Mucosa of stomach (tissue), 1 donor: ENCODE results near the gene PEAK1.

Source experiments
- H3K27me3 ChIP-seq: one replicate; pipeline ENCODE4 v1.7.0; 2013; ENCODE audit warnings: mild to moderate bottlenecking, low read length; ENCODE audit not compliant: control insufficient read depth, insufficient read depth
- H3K36me3 ChIP-seq: one replicate; pipeline ENCODE4 v1.7.0; 2013; ENCODE audit warnings: low read length; ENCODE audit not compliant: control insufficient read depth, insufficient read depth
- H3K4me1 ChIP-seq: one replicate; pipeline ENCODE4 v1.7.0; 2013; ENCODE audit warnings: mild to moderate bottlenecking, low read length; ENCODE audit not compliant: control insufficient read depth, insufficient read depth
- H3K4me3 ChIP-seq: one replicate; pipeline ENCODE4 v1.7.0; 2013; ENCODE audit warnings: low read length
- H3K9ac ChIP-seq: one replicate; pipeline ENCODE4 v1.7.0; 2013; ENCODE audit warnings: mild to moderate bottlenecking, low read length, moderate library complexity
- H3K9me3 ChIP-seq: one replicate; pipeline ENCODE4 v1.7.0; 2013; ENCODE audit warnings: mild to moderate bottlenecking, low read length, moderate library complexity; ENCODE audit not compliant: control insufficient read depth
- donor health status: Pancreatic carcinoma.

Gene PEAK1

GRCh38 chr15:77418966-77419835 lies 703 bp downstream of the PEAK1 start:
- Histone ChIP-seq H3K9me3 (no peaks in the 10 kb centered on the region), H3K4me3 (peak overlapping the region; percentile 51), H3K36me3 (no peaks in the 10 kb centered on the region), H3K9ac (peak overlapping the region; percentile 76), H3K27me3 (no peaks in the 10 kb centered on the region), H3K4me1 (peaks cover 18% of the 10 kb centered on the region)

- Histone ChIP-seq H3K4me1 (peaks cover 18% of the 10 kb centered on the region), H3K36me3 (no peaks in the 10 kb centered on the region), H3K9ac (no peak overlapping the region), H3K27me3 (no peaks in the 10 kb centered on the region), H3K4me3 (no peak overlapping the region), H3K9me3 (no peaks in the 10 kb centered on the region)
Measured at GRCh38 chr15:77418391-77418965, 1.4 kb downstream of the PEAK1 start.

GRCh38 chr15:77417602-77418001 lies 2.3 kb downstream of the PEAK1 start:
- Histone ChIP-seq H3K9me3 (no peaks in the 10 kb centered on the region), H3K36me3 (no peaks in the 10 kb centered on the region), H3K4me1 (peaks cover 26% of the 10 kb centered on the region), H3K9ac (no peak overlapping the region), H3K27me3 (no peaks in the 10 kb centered on the region), H3K4me3 (no peak overlapping the region)

GRCh38 chr15:77416954-77417353 lies 3.0 kb downstream of the PEAK1 start:
- Histone ChIP-seq H3K4me3 (no peak overlapping the region), H3K9ac (no peak overlapping the region), H3K4me1 (peaks cover 26% of the 10 kb centered on the region), H3K36me3 (no peaks in the 10 kb centered on the region), H3K27me3 (no peaks in the 10 kb centered on the region), H3K9me3 (no peaks in the 10 kb centered on the region)

- H3K27me3 ChIP-seq, result no peaks in the 10 kb centered on the region
- H3K36me3 ChIP-seq, result no peaks in the 10 kb centered on the region
- H3K4me3 ChIP-seq, result no peak overlapping the region
- no peak overlapping the region for H3K9ac ChIP-seq
- H3K4me1 ChIP-seq, result peaks cover 22% of the 10 kb centered on the region
- no peaks in the 10 kb centered on the region for H3K9me3 ChIP-seq
Measured at GRCh38 chr15:77416148-77416455, 3.8 kb downstream of the PEAK1 start.

- Histone ChIP-seq H3K27me3 (no peaks in the 10 kb centered on the region), H3K4me1 (peaks cover 22% of the 10 kb centered on the region), H3K9ac (no peak overlapping the region), H3K9me3 (no peaks in the 10 kb centered on the region), H3K36me3 (no peaks in the 10 kb centered on the region), H3K4me3 (no peak overlapping the region)
Measured at GRCh38 chr15:77415450-77416147, 4.3 kb downstream of the PEAK1 start.

- Histone ChIP-seq H3K9me3 (no peaks in the 10 kb centered on the region), H3K36me3 (no peaks in the 10 kb centered on the region), H3K4me3 (no peak overlapping the region), H3K4me1 (peaks cover 22% of the 10 kb centered on the region), H3K27me3 (no peaks in the 10 kb centered on the region), H3K9ac (no peak overlapping the region)
Measured at GRCh38 chr15:77414789-77415442, 5.0 kb downstream of the PEAK1 start.

GRCh38 chr15:77413699-77414349 lies 6.1 kb downstream of the PEAK1 start:
- Histone ChIP-seq H3K4me1 (peaks cover 20% of the 10 kb centered on the region), H3K36me3 (no peaks in the 10 kb centered on the region), H3K9me3 (no peaks in the 10 kb centered on the region), H3K27me3 (no peaks in the 10 kb centered on the region), H3K9ac (no peak overlapping the region), H3K4me3 (no peak overlapping the region)

- H3K4me1 ChIP-seq, result peaks cover 13% of the 10 kb centered on the region
- H3K4me3 ChIP-seq, result no peak overlapping the region
- H3K9ac ChIP-seq, result no peak overlapping the region
- H3K27me3 ChIP-seq, result no peaks in the 10 kb centered on the region
- H3K9me3 ChIP-seq, result no peaks in the 10 kb centered on the region
- no peaks in the 10 kb centered on the region for H3K36me3 ChIP-seq
Measured at GRCh38 chr15:77412972-77413698, 6.8 kb downstream of the PEAK1 start.

- Histone ChIP-seq H3K4me3 (no peak overlapping the region), H3K36me3 (no peaks in the 10 kb centered on the region), H3K9ac (no peak overlapping the region), H3K27me3 (no peaks in the 10 kb centered on the region), H3K4me1 (peaks cover 9% of the 10 kb centered on the region), H3K9me3 (no peaks in the 10 kb centered on the region)
Measured at GRCh38 chr15:77411619-77411976, 8.3 kb downstream of the PEAK1 start.
